Stimulated activated CD8-positive, alpha-beta memory T cell treated with anti-CD3 and anti-CD28 coated beads, Interleukin-12 subunit alpha, Interleukin-12 subunit beta, amount 100 ng/mL, for 4 hours (primary cell): ENCODE data around the gene PTGDS.

ENCODE experiments used
- DNase-seq: peaks from one replicate; pipeline ENCODE4 v3.0.0-alpha.2; 2020; ENCODE audit warnings: low read depth

The PTGDS gene

DNA sequence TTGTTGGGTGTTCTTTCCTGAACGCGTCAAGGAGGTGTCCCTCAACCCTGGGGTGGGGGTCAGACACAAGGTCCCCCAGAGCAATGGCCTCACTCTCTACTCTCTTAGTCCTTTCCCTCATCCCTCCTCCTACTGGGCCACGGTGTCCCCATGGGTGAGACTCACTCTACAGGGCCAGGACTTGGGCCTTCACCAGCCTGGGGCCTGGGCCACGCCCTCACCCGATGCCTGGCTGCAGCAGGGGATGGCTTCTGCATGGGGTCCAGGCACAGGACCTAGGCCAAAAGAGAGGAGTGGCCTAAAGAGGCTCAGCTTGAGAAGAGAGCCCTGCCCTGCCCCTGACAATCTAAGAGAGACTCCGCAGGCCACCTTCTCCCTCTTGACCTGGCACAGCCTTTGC, 19.4 kb upstream of the PTGDS start:
- DNase-seq, result no peak

- DNase-seq, result no peak
Measured at GRCh38 chr9:136958473-136958872, 18.8 kb upstream of the PTGDS start.

GRCh38 chr9:136958898-136959850, 18.1 kb upstream of the PTGDS start:
- no peak for DNase-seq

- no peak for DNase-seq
Measured at GRCh38 chr9:136960212-136960937, 16.9 kb upstream of the PTGDS start.

- DNase-seq, result no peak
Measured at GRCh38 chr9:136960938-136961275, 16.4 kb upstream of the PTGDS start.

DNA sequence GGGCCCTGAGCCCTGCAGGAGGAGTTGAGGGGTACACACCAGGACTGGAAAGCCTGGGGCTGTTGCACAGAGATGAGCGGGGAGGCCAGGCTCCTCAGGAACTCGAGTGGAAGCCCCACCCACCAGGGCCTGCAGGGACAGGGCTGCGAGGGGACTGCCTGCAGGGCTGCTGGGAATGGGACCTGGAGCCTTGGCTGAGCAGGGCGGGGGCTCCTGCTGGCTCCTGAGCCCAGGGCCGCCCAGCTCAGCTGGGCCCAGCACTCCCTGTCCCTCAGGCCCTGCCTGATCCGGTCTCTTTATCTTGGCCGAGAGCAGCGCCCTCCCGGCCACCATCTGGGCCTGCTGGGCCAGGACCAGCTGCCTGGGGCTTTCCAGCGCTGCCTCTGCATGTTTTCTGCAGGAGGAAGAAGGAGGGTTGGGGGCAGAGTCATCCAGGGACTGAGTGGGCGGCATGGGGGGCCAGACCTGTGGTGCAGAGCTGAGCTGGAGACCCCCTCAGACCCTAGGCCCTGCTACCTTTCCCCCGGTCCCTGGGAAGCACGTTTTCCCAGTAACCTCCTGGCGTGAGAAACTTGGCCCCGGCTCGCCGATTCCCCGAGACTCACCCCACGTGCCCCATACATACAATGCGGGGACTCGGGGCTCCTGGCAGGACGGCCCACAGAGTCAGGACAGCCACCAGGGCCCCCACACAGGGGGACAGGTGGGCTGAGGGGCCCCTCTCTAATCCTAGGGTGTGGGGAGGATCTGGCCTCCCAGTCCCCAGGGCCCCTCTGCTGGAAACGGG, 15.8 kb upstream of the PTGDS start:
- no peak for DNase-seq

DNA sequence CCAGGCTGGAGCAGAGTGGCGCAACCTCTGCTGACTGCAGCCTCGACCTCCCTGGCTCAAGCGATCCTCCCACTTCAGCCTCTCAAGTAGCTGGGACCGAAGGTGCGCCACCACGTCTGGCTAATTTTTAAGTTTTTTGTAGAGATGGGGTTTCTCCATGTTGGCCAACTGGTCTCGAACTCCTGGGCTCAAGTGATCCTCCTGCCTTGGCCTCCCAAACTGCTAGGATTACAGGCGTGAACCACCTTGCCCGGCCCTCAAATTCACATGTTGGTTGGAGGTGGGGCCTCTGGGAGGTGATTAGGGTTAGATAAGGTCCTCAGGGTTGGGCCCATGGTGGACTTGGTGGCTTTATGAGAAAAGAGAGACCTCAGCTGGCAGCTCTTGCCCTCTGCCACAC, 15.1 kb upstream of the PTGDS start:
- no peak for DNase-seq

- DNase-seq, result no peak
Measured at GRCh38 chr9:136962701-136963248, 14.5 kb upstream of the PTGDS start.

DNA sequence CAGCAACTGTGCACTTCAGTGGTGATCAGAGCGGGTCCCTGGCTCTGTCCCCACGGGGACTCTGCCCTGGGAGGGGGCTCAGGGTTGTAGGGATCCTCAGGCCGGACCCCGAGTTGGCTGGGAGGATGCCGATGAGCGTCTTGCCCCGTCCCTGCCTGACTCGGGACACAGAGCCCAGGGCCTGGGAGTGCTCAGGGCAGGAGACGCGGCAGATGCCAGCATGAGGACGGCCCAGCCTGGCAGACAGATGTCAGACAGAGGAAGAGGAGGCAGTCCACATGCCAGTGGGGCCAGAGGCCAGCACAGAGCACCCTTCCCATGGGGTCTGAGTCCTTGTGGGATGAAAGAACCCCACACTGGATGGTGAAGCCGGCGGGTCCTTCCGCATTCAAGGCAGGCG, 14.0 kb upstream of the PTGDS start:
- no peak for DNase-seq

- DNase-seq, result no peak
Measured at GRCh38 chr9:136963751-136964150, 13.6 kb upstream of the PTGDS start.

GRCh38 chr9:136964171-136964689, 13.1 kb upstream of the PTGDS start:
- DNase-seq, result no peak

DNA sequence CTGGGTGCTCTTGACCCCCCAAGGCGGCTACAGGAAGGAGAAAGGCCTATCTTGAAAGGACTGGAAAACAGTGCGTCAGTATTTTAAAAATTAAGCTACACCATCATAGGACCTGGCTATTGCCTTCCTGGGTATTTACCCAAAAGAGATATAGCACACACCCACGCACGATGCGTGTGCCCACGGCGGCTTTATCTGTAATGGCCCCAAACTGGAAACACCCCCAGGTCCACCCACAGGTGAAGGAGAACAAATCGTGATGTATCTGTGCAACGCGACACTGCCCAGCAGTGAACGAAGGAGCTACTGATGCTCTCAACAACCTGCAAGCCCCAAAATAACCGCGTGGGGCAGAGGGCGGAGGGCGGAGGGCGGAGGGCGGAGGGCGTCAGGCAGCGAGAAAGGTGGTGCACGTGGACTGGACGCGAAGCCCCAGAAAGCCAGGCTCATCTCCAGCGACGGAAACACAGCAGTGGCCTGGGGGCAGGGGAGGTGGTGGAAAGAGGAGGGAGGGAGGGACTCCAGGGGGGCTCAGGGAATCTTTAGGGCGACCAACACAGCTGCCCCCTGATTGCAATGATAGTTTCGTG, 12.4 kb upstream of the PTGDS start:
- DNase-seq, result no peak

GRCh38 chr9:136965771-136966484, 11.4 kb upstream of the PTGDS start:
- DNase-seq, result no peak

- DNase-seq, result no peak
Measured at GRCh38 chr9:136968333-136969127, 8.8 kb upstream of the PTGDS start.

DNA sequence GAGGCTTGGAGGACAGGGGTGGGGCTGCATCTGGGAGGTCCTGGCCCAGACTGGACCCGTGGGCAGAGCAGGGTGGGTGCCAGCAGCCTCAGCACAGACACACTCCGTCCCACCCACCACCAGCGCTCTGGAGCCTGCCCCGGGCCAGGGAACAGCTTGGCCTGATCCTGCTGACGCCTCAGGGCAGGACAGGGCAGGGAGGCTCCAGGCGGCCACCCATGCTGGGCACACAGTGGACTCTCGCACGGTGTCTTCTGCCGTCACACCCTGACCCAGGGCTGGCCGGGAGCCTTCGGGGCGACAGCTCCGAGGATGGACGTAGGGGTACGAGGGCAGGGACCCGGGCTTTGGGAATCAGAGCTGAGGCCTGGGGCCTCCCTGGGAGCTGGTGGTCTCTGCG, 8.2 kb upstream of the PTGDS start:
- no peak for DNase-seq

DNA sequence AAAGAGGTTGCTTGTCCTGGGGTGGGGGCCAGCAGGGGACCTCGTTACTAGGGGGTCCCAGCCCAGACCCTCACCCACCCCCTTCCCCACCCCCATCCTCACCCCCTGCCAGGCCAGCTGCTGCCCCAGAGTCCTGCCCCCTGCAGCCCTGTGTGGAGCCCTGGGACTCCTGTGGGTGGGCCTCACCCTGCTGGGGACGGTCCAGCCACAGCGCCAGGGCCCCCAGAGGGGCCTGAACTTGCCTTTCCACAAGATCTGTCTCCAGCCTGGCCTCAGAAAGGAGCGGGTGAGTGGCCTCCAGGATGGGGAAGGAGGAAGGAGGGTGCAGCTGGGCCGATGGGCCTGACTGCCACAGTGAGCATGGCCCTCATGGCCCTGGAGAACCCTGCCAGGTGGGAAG, 7.5 kb upstream of the PTGDS start:
- DNase-seq, result no peak

DNA sequence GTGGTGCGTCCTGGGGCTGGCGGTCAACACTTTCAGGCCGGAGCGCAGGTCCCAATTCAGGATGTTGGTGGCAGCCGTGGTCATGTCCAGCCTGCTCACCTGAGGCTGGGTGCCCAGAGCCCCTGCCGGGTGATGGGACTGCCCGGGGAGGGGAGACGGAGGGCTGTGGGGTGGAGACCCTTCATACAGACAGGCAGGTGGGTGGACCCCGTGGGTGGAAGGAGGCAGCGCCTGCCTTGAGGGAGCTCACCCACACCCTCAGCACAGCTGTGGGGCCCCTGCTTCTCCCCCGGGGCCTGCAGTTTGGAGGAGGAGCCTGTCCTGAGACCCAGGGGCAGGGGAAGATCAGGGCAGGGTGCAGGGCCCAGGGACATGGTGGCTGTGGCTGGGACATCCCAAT, 6.9 kb upstream of the PTGDS start:
- DNase-seq, result no peak

- no peak for DNase-seq
Measured at GRCh38 chr9:136971746-136972145, 5.6 kb upstream of the PTGDS start.

DNA sequence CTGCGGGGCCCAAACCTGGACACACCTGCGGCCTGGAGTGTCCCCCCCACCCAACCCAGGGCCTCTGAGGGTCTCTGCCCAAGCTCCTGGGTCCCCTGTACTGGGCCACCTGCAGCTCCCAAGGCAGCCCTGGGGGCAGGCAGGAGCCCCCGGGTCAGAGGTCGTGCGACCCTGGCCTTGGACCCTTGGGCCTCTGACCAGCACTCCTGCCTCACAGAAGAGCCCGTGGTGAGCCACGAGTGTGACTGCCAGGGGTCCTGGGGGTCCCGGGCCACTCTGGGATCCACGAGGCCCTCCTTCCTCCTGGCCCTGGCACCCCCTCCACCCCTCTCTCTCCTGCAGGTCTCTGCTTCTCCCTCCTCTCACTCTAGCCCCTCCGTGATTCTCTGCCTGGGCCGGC, 5.0 kb upstream of the PTGDS start:
- DNase-seq, result no peak

GRCh38 chr9:136972743-136973142, 4.6 kb upstream of the PTGDS start:
- DNase-seq, result no peak
